HG02623 (cell line): ENCODE measurements around the gene TMEM91.
"Not testable (repeated sequence)": the region's sequence is repeated elsewhere in the genome, so short reads cannot be mapped to it uniquely, and the experiment has no call there.

Experiments used
- ATAC-seq: cut with Tn5 transposase; IDR thresholded peaks from one replicate; pipeline ENCODE4 v1.9.1; 2021; ENCODE audit warnings: moderate library complexity; ENCODE audit not compliant: unreplicated experiment

The TMEM91 gene

GRCh38 chr19:41376241-41376997, at the start of gene TMEM91:
TSS of gene TMEM91 (plus strand) at chr19:41376533. CDS start at chr19:41378310, 1,777 bp downstream.
- no peak for ATAC-seq

- no peak for ATAC-seq
Measured at GRCh38 chr19:41327076-41327575, 49.2 kb upstream of the TMEM91 start.

DNA sequence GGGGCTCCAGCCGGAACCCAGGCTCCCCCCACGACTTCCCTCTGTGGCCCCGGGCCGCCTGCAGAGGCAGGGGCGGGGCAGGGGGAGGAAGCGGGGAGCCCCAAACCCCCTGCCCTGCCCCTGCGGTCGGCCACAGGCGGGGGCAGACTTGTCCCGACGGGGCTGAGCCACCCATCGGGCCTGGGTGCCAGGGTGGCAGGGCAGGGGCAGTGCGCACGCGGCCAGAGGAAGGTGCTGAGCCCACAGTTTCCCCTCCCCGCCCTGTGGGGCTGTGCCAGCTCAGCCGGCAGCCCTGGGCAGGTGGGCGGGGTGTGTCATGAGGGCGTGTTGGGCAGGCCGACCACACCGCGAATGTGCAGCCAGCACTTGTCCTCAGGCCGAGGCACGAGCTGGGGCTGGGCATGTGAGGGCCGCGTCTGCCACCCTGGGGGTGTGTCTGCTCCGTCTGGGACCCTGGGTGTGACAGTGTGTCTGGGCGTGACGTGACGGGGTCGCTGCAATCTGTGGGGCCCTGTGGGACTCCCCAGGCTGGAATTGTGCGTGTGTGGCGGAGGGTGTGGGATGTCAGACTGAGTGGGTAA, 48.7 kb upstream of the TMEM91 start:
- peak; percentile 49 for ATAC-seq

DNA sequence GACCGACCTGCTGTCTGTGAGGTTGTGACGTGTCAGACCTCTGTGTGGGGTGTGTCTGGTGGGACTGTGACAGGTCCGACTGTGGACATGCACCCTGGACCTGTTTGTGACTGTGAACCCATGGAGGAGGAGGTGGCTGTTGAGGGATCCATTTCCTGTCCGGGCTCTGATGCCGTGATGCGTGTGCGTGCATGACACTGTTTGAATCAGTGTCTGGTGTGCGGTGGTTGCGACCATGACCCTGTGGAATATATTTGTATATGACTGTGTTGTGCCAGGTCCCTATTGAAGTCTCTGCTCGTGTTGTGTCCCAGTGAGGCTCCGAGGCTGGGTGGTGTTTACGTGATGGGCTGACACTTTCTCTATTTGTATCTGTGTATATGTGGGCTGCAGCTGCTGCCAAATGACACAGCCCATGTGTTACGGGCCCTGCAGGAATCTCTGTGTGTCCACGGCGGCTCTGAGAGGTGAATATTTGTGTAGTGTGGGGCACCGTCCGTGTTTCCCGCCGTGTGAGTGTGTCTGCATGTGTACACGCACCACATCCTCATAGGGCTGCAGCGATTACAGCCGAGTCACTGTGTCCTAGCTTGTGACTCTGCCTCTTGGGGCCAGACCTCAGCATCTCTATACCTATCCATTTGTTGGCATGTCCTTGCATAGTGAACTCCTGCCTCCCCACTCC, 48.0 kb upstream of the TMEM91 start:
- ATAC-seq = no peak

DNA sequence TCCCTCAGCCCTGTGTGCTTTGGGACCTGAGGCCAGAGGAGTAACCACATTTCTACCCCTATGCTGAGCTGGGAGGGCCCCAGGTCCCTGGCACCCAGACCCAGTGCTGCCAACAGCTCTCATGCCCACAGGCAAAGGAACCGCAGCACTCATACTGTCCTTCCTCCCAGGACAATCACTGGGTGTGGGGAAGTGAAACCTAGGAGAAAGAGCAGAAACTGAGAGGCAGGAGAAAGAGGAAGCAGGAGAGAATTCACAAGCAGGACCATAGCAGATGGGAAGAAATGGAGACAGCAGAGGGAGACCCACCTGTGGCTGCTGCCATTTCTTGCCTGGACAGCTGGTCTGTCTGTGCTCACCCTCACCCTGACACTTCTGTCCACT, 47.5 kb upstream of the TMEM91 start:
- ATAC-seq = no peak

DNA sequence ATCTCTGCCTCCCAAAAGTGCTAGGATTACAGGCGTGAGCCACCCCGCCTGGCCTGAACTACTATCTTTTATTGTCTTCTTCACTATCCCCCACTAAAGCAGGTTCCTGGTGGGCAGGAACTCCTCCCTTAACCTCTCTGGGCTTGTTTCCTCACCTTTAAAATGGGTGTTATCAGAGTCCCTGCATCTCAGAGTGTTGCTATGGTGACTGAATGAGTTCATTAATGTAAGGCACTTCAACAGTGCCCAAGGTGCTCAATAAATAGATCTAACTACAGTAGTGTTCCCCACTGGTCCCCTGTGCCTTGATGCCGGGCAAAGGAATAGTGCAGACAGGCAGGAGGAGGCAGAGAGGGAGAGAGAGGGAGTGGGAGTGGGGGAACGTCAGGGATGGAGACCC, 45.9 kb upstream of the TMEM91 start:
- no peak for ATAC-seq

- no peak for ATAC-seq
Measured at GRCh38 chr19:41330946-41331678, 45.2 kb upstream of the TMEM91 start.

DNA sequence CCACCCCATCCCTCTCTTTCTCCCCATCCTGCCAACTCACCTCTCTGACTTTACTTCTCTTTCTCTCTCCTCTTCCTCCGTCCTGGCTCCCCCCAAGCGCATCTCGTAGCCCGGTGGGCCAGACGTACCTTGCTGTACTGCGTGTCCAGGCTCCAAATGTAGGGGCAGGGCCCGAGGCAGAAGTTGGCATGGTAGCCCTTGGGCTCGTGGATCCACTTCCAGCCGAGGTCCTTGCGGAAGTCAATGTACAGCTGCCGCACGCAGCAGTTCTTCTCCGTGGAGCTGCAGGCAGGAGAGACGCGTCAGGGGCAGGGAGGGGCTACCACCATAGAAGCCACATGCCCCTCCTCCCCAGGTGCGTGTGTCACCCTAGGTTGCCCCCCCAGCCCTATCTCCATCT, 44.3 kb upstream of the TMEM91 start:
- no peak for ATAC-seq

DNA sequence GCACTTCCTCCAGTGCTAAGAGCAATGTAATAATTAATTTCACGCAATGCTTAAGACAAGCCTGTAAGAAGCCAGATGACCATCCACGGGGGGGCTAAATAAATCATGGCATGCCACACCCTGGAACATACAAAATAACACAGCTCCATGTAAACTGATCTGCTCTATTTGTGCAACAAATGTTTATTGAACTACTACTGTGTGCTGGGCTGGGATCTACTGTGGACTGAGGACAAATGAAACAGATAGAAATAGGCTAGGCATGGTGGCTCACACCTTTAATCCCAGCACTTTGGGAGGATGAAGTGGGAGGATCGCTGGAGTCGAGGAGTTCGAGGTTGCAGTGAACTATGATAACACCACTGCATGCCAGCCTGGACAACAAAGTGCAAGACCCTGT, 43.9 kb upstream of the TMEM91 start:
- ATAC-seq = no peak

- ATAC-seq = no peak
Measured at GRCh38 chr19:41334793-41335192, 41.5 kb upstream of the TMEM91 start.

GRCh38 chr19:41335467-41335866, 40.9 kb upstream of the TMEM91 start:
- no peak for ATAC-seq

DNA sequence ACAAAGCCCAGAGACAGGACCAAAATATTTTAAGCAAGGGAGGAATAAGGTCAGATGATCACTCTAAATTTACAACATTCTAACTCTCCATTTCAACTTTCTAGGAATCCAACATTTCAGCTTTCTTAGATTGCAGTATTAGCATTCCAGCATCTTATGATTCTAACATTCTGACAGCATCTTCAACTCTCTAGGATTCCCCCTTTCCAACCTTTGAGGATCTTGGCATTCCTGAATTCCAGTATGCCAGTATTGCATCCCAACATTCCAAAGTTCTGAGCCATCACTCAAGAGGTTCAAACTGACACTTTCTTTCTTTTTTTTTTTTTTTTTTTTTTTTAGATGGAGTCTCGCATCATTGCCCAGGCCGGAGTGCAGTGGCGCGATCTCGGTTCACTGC, 36.4 kb upstream of the TMEM91 start:
- ATAC-seq = no peak

DNA sequence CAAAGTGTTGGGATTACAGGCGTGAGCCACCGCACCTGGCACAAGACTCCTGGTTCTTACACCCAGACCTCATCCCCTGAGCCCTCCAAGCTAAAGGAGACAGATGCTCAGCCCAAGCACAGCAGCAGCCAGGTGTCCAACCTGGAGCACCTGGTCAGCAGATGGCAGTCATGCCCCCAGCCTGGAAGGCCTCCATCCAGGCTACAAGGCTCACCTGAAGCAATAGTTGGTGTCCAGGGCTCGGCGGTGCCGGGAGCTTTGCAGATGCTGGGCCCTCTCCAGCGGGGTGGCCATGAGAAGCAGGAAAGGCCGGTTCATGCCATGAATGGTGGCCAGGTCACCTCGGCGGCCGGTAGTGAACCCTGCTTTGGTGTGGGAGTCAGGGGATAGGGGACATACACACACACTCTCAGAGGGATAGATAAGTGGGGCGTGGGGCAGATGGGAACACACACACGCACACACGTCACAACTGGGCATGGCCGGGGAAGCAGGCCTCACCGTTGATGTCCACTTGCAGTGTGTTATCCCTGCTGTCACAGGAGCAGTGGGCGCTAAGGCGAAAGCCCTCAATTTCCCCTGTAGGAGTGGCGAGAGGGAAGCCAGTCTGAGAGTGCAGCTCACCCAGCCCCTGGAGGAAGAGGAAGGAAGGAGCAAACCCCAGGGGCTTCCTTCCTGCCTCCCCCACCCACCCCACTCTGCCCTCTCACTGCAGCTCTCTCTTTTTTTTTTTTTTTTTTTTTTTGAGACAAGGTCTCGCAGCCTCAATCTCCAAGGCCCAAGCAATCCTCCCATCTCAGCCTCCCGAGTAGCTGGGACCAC, 34.5 kb upstream of the TMEM91 start:
- no peak for ATAC-seq

- ATAC-seq = no peak
Measured at GRCh38 chr19:41344162-41344561, 32.2 kb upstream of the TMEM91 start.

DNA sequence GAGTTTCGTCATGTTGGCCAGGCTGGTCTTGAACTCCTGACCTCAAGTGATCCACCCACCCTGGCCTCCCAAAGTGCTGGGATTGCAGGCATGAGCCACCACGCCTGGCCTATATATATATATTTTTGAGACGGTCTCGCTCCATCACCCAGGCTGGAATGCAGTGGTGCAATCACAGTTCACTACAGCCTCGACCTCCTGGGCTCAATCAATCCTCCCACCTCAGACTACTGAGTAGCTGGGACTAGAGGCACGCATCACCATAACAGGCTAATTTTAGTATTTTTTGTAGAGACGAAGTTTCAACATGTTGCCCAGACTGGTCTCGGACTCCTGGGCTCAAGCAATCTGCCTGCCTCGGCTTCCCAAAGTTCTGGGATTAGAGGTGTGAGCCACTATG, 29.4 kb upstream of the TMEM91 start:
- not testable (repeated sequence) for ATAC-seq

DNA sequence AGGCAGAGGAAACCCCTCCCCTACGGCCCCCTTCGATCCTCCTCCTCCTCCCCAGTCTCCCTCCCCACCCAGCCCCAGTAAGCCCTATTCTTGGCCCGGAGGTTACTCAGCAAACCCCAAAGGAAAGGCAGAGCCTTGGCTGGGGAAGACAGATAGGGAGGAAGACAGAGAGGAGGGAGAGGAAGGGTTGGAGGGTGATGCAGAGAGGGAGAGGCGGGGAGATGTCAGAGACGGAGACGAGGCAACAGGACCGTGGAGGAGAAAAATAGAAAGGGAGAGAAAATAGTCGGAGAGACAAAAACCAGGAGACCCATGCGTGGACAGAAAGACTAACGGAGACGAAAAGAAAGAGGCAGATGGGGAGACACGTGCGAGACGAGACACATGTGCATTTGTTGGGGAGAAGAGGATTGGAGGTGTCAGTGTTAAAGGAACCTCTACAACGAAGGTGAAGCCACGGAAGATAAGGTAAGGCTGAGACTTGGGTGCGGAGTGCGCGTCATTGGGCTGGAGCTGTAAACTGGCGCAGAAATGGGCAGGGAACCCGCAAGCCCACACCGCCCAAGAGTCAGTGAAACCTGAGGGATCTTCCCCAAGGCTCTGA, 25.5 kb upstream of the TMEM91 start:
- ATAC-seq = no peak

- ATAC-seq = peak; percentile 31
Measured at GRCh38 chr19:41351339-41352245, 24.7 kb upstream of the TMEM91 start.

DNA sequence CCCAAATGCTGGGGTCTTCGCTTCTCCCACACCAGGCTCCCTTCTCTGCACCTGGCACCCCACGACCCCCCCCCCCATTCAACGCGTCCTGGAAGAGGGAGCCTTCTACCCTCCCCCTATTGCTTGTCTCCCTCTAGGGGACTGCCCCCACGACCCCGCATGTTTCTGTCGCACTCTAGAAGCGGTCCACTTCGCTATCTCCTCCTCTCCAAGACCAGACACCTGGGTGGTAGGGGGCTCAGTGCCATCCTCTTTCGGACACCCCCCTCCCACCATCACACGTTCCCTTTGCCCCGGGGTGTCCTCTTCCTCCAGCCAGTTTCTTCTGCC, 24.1 kb upstream of the TMEM91 start:
- ATAC-seq = no peak
